Muscle layer of colon (tissue), 2 donors: ENCODE data around the gene PRKX.
"Not testable (repeated sequence)": the region's sequence is repeated elsewhere in the genome, so short reads cannot be mapped to it uniquely, and the experiment has no call there.

Source experiments
- H3K27ac ChIP-seq: one replicate; pipeline ENCODE4 v1.7.0; 2013; ENCODE audit warnings: low read depth, mild to moderate bottlenecking, low read length, moderate library complexity
- H3K27me3 ChIP-seq, 2 donors: one replicate each; pipeline ENCODE4 v1.7.0; 2013; ENCODE audit warnings: low read length in 2 of 2, mild to moderate bottlenecking in 2 of 2; ENCODE audit not compliant: insufficient read depth in 2 of 2, control insufficient read depth in 1 of 2
- H3K36me3 ChIP-seq: one replicate; pipeline ENCODE4 v1.7.0; 2013; ENCODE audit warnings: mild to moderate bottlenecking, low read length; ENCODE audit not compliant: insufficient read depth
- H3K4me1 ChIP-seq: one replicate; pipeline ENCODE4 v1.7.0; 2013; ENCODE audit warnings: mild to moderate bottlenecking, low read length; ENCODE audit not compliant: insufficient read depth
- H3K4me3 ChIP-seq, 2 donors: one replicate each; pipeline ENCODE4 v1.7.0; 2013; ENCODE audit warnings: low read length in 2 of 2, low read depth in 1 of 2, mild to moderate bottlenecking in 1 of 2, moderate library complexity in 1 of 2
- H3K9ac ChIP-seq: one replicate; pipeline ENCODE4 v1.7.0; 2013; ENCODE audit warnings: low read length
- H3K9me3 ChIP-seq: one replicate; pipeline ENCODE4 v1.7.0; 2013; ENCODE audit warnings: mild to moderate bottlenecking, low read length
- donor health status: abdominal sarcoma.
- donor health status: Adenocarcinoma of cecum.

PRKX gene

DNA sequence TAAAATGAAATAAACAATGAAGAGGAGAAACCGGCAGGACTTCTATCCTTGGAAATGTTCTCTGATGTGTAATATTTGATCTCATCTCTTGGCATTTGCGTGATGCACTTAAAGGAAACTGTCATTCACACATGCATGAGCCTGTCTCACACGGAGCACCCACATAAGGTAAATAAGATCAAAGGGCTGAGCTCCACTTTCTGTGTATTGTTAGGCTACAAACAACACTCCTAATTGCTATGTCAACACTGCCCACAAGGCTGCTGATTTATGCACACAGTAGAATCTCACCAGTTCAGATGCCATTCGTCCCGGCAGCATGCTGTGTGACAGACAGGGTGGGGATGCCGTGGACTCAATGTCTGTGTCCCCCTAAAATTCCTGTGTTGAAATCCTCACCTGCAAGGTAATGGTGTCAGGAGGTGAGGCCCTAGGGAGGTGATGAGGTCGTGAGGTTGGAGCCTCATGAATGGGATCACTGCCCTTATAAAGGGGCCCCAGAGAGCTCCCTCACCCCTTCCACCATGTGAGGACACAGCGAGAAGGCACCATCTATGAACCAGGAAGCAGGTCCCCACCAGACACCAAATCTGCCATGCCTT is 5.7 kb downstream of the PRKX start:
- H3K9ac ChIP-seq, H3K27ac ChIP-seq: not testable (repeated sequence)

DNA sequence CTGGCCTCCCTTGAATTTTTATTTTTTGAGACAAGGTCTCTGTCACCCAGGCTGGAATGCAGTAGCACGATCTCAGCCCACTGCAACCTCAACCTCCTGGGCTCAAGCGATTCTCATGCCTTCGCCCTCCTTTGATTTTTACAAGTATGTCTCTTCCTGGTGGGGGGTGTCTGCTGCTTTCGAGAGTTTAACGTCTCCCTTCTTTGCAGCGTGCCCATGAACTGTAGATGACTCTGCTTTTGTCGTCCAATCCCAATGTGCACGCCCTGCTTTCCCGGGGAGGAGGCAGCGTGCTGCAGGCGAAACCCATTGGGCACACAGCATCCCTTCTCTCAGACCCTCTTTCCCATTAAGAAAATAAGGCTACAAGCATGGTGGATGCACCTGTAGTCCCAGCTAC is 7.0 kb downstream of the PRKX start:
- Histone ChIP-seq H3K27me3 (no peaks in the 10 kb centered on the region), H3K9ac (no peak overlapping the region), H3K9me3 (no peaks in the 10 kb centered on the region), H3K27ac (no peak overlapping the region), H3K4me3 (no peak overlapping the region), H3K36me3 (no peaks in the 10 kb centered on the region), H3K4me1 (no peaks in the 10 kb centered on the region)

More for the DNA sequence above, 5.7 kb downstream of the PRKX start:
- not testable (repeated sequence) for H3K9me3 ChIP-seq, H3K4me1 ChIP-seq, H3K36me3 ChIP-seq, H3K27me3 ChIP-seq, H3K4me3 ChIP-seq

DNA sequence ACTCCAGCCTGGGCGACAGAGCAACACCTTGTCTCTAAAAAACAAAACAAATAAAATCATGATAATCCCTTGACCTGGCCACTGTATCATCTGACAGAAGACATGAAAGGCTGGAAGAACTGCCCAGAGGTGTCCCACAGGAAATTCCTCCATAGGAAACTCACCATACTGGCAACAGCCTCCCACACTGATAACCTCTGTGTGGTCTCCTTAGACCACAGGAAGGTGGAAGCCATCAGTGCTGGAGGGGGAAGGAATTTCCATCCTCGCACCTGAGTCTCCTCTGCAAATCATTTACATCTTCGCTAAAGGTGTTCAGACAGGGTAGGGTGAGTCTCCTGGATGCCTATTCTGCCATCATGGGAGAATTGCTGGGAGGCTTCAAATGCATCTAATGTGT is 10.2 kb downstream of the PRKX start:
- H3K4me3 ChIP-seq, H3K9me3 ChIP-seq, H3K27me3 ChIP-seq, H3K27ac ChIP-seq, H3K36me3 ChIP-seq, H3K4me1 ChIP-seq, H3K9ac ChIP-seq: not testable (repeated sequence)

DNA sequence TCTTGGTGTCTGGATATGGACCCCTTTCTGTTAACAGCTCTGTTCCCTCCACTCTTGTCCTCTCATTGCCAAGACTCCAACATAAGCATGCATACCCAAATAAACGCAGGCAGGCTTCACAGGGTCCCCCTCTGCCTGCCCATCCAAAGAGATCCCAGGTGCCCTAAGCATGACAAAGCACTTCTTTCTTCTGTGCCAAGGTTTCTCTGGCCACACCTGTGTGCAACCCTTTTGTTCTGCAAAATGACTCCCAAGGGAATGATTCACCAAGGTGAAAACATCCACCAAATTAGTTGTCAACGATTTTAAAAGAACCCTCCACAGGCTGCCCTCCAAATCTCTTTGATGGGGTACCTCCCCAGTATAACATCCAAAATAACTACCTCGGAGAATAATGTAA is 11.4 kb downstream of the PRKX start:
- not testable (repeated sequence) for H3K9ac ChIP-seq, H3K4me1 ChIP-seq, H3K27ac ChIP-seq, H3K9me3 ChIP-seq, H3K4me3 ChIP-seq, H3K27me3 ChIP-seq, H3K36me3 ChIP-seq

DNA sequence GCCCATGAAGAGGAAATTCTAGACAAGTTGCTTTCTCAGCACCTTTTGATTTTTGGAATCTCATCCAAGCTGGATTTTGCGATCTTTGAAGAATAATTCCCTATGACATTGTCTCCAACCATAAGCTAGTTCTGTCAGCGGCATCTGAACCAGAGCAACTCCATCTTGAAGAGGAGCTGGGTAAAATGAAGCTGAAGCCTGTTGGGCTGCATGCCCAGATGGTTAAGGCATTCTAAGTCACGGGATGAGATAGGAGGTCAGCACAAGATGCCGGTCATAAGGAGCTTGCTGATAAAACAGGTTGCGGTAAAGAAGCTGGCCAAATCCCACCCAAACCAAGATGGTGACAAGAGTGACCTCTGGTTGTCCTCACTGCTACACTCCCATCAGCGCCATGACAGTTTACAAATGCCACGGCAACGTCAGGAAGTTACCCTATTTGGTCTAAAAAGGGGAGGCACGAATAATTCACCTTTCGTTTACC is 12.0 kb downstream of the PRKX start:
- not testable (repeated sequence) for H3K4me3 ChIP-seq, H3K27ac ChIP-seq

DNA sequence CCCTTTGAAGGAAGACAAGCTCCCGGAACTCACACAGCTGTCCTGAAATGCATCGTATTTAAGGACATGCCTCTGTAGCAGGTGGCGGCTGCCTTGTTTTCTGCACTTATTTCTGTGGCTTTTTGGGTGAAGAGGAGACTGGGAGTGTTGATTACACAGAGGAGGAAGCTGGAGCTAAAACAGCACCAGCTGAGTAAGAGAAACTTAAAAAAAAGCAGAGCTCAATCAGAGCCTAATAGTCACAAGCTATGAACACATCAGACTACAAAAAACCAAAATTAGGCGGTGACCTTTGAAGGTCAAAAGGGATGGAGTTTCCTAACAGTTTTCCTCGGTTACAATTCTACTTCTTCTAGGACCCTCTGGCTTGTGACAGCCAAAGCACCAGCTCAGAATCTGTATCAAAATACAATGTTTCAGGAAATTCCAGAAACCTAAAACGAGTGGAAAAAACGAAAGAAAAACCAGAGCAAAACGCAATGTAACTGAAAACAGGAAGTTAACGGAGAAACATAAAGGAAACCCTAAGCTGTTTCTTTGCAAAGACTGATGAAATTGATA is 13.5 kb downstream of the PRKX start:
- Histone ChIP-seq H3K9me3 (no peaks in the 10 kb centered on the region), H3K27ac (no peak overlapping the region), H3K4me3 (peak overlapping the region in 1 of 2 donors; percentile 28), H3K27me3 (no peaks in the 10 kb centered on the region), H3K36me3 (no peaks in the 10 kb centered on the region), H3K9ac (no peak overlapping the region), H3K4me1 (no peaks in the 10 kb centered on the region)

More for the DNA sequence above, 12.0 kb downstream of the PRKX start:
- H3K4me1 ChIP-seq, H3K36me3 ChIP-seq, H3K9ac ChIP-seq, H3K9me3 ChIP-seq, H3K27me3 ChIP-seq: not testable (repeated sequence)

DNA sequence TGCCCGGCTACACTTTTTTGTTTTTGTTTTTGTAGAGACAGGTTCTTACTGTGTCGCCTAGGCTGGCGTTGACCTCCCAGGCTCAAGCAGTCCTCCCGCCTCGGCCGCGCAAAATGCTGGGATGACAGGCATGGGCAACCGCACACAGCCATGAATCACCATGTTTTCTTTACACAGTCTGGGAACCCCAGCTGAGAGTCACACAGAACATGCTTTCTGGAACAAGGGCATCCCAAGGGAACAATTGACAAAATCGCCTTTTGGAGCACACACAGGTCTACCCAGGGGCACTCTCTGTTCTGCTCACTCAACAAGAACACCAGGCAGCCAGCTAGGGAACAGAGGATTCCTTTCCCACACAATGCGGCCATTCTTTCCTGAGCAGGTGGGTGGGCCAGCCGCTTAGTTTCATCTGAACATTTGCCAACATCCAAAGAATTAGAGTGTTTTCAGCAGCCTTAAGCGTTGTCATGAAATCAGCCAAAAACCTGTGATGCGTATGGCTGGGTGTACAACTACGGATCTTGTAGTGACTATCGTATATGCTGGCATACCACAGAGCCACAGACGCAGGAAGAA is 15.7 kb downstream of the PRKX start:
- Histone ChIP-seq H3K27ac (no peak overlapping the region), H3K4me3 (no peak overlapping the region), H3K27me3 (no peaks in the 10 kb centered on the region), H3K36me3 (no peaks in the 10 kb centered on the region), H3K9ac (no peak overlapping the region), H3K4me1 (no peaks in the 10 kb centered on the region), H3K9me3 (no peaks in the 10 kb centered on the region)

DNA sequence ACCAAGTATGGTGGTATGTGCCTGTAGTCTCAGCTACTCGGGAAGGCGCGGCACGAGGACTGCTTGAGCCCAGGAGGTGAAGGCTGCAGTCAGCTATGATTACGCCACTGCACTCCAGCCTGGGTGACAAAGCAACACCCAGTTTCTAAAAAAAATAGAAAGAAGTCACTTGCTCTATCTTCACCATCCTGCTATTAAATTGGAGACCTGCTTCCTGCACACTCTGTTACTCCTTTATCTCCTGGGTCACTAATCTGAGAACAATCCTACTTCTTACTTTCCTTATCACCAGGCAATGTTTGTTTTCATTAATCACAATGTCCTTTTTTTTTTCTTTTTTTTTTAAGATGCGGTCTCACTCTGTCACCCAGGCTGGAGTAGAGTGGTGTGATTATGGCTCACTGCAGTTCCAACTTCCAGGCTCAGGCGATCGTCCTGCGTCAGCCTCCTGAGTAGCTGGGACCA is 16.2 kb downstream of the PRKX start:
- Histone ChIP-seq H3K4me3 (no peak overlapping the region), H3K36me3 (no peaks in the 10 kb centered on the region), H3K9ac (no peak overlapping the region), H3K9me3 (no peaks in the 10 kb centered on the region), H3K27ac (no peak overlapping the region), H3K4me1 (no peaks in the 10 kb centered on the region), H3K27me3 (no peaks in the 10 kb centered on the region)

DNA sequence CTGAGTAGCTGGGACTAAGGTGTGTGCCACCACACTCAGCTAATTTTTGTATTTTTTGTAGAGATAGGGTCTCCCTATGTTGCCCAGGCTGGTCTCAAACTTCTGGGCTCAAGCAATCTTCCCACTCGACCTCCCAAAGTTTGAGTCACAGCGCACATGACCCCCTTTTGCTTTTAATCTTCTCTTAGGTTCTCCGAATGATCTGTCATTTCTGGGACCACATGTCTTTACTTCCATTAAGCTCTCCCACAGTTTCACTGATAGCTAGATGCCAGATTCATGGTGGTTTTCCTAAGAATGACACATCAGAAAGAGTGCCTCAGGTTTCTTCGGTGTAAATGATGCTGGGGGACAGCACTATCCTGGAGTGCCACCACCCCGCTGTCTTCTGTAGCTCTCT is 17.9 kb downstream of the PRKX start:
- no peak overlapping the region for H3K9ac ChIP-seq
- H3K27ac ChIP-seq: no peak overlapping the region
- no peaks in the 10 kb centered on the region for H3K27me3 ChIP-seq
- H3K4me1 ChIP-seq: no peaks in the 10 kb centered on the region
- H3K36me3 ChIP-seq: no peaks in the 10 kb centered on the region
- no peaks in the 10 kb centered on the region for H3K9me3 ChIP-seq
- H3K4me3 ChIP-seq: no peak overlapping the region

DNA sequence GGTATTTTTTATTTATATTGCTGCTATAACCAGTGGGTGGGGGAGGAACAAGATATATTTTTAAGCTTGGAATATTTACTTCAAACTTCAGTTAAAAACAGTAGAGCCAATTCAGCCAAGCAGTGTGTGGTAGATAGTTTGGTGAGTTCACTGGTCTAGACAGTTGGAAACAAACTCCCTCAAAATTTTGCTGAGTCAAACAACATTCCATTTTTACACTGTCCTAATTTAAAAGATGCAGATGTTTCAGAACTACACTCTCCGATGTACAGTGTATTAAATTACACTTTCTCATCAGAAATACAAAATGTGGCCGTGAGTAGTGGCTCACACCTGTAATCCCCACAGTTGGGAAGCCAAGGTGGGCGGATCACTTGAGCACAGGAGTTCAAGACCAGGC is 23.3 kb downstream of the PRKX start:
- no peaks in the 10 kb centered on the region for H3K4me1 ChIP-seq
- no peak overlapping the region for H3K4me3 ChIP-seq
- H3K9me3 ChIP-seq: no peaks in the 10 kb centered on the region
- H3K9ac ChIP-seq: no peak overlapping the region
- no peaks in the 10 kb centered on the region for H3K27me3 ChIP-seq
- no peaks in the 10 kb centered on the region for H3K36me3 ChIP-seq
- H3K27ac ChIP-seq: no peak overlapping the region

DNA sequence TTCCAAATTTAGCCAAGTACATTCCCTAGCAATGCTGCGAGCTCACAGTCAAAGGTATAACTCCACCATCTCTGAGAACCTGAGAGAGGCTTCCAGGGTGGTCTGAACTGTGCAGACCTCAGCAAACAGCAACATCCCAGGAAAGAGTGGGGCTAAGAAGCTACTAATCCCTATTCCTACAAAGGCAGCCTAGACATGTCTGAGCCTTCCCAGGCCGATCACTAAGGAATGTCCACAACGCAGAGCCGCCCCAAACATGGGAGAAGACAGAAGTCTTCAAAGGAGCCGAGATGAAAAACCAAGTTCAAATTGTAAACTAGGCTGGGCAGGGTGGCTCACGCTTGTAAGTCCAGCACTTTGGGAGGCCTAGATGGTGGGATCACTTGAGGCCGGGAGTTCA is 30.2 kb downstream of the PRKX start:
- H3K4me3 ChIP-seq, H3K9ac ChIP-seq, H3K4me1 ChIP-seq: not testable (repeated sequence)

DNA sequence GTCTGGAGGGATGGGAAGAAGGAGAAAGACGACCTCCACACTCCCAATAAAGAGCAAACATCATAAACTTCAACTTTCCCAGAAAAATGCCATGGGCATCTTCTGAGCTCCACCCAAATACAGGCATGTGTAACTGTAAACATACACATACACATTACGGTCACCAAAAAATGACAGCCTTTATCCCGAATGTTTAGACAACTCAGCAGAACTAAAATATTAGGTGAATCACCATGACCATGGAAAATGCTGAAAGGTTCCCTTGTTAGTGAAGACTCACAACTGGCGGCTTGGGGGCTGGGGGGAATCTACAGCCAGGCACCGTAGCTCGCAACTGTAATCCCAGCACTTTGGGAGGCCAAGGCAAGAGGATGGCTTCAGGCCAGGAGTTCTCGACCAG is 33.0 kb downstream of the PRKX start:
- Histone ChIP-seq H3K9ac (no peak overlapping the region), H3K9me3 (no peaks in the 10 kb centered on the region), H3K4me3 (no peak overlapping the region), H3K27me3 (no peaks in the 10 kb centered on the region), H3K4me1 (no peaks in the 10 kb centered on the region), H3K27ac (no peak overlapping the region), H3K36me3 (no peaks in the 10 kb centered on the region)

More for the DNA sequence above, 30.2 kb downstream of the PRKX start:
- H3K27me3 ChIP-seq, H3K36me3 ChIP-seq, H3K9me3 ChIP-seq, H3K27ac ChIP-seq: not testable (repeated sequence)
